PC-9 (cell line): ENCODE measurements around the gene ALDH1A3.

ENCODE experiments used
- EZH2 ChIP-seq: fragments of 200-600 bp; sonication (generic); IDR thresholded peaks from 2 replicates; pipeline ENCODE4 v1.8.0; 2017; ENCODE audit warnings: antibody characterized with exemption, low read depth
- TF ChIP-seq, protein P1 (sequence below): fragments of 200-600 bp; sonication (generic); conservative IDR thresholded peaks from 2 replicates; pipeline ENCODE4 v1.6.1; 2017; ENCODE audit warnings: mixed run types, antibody characterized with exemption, mild to moderate bottlenecking, moderate library complexity

DNA sequence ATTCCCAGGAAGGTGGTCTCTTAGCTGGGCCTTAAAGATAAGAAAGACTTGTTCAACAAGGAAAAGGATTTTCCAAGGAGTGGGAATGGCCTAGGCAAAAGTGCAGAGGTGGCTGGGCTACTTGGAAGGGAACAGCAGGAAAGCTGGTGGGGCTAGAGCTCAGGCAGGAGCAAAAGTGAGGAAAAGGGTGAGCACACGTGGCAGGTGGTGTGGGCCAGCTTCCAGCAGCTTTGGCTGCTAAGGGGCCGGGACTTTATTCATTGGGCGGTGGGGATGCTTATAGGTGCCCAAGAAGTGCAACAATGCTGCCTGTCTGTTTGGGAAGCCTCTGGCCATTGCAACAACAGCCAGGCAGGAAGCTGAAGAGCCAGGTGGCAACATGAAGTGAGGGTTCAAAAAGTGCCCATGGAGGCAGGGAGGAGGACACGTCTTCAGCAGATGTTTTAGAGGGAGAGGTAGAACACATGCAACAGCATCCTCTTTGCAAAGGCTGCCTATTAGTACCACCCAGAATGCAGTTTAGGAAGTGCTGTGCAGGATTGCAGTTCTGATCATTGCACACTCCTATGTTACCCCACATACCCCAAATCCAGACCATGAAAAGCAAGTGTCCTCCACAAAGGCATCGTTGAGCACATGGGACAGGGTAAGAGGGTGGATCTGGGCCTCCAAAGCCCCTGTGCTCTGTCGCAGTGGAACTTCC lies 13.8 kb downstream of the ALDH1A3 start:
- TF ChIP-seq, protein P1, sequence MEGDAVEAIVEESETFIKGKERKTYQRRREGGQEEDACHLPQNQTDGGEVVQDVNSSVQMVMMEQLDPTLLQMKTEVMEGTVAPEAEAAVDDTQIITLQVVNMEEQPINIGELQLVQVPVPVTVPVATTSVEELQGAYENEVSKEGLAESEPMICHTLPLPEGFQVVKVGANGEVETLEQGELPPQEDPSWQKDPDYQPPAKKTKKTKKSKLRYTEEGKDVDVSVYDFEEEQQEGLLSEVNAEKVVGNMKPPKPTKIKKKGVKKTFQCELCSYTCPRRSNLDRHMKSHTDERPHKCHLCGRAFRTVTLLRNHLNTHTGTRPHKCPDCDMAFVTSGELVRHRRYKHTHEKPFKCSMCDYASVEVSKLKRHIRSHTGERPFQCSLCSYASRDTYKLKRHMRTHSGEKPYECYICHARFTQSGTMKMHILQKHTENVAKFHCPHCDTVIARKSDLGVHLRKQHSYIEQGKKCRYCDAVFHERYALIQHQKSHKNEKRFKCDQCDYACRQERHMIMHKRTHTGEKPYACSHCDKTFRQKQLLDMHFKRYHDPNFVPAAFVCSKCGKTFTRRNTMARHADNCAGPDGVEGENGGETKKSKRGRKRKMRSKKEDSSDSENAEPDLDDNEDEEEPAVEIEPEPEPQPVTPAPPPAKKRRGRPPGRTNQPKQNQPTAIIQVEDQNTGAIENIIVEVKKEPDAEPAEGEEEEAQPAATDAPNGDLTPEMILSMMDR = no peak
- TF ChIP-seq EZH2 = no peak
